HEK293 (cell line): ENCODE results near the gene SVOPL.

Source experiments
- CTCF ChIA-PET: fragments of 350-600 bp; formaldehyde crosslinking; extraction: SDS; loops from one replicate; lab custom pipeline; 2021; ENCODE audit warnings: antibody characterized with exemption; lab: Yijun Ruan, JAX
- POLR2A ChIA-PET: fragments of 300-600 bp; formaldehyde crosslinking; extraction: SDS; loops from one replicate; lab custom pipeline; 2020; ENCODE audit warnings: antibody characterized with exemption, inconsistent platforms; lab: Yijun Ruan, JAX
- H3K27ac ChIP-seq: fragments of 200-500 bp; sonication (Bioruptor generic); 2 replicates; pipeline ENCODE4 v1.5.1; 2014; ENCODE audit warnings: low read depth, low read length, control low read depth, inconsistent platforms; ENCODE audit errors: extremely low read depth
- H3K36me3 ChIP-seq, 2 experiments: fragments of 200-500 bp in 1 of 2; sonication (Bioruptor generic) in 1 of 2; 1 replicate in 1 of 2; 2 replicates in 1 of 2; pipeline ENCODE4 v1.5.1; 2014 to 2017; ENCODE audit warnings: inconsistent platforms in 2 of 2, low read length in 2 of 2; ENCODE audit not compliant: control insufficient read depth in 2 of 2, insufficient read depth in 1 of 2
- H3K4me1 ChIP-seq: fragments of 200-500 bp; sonication (Bioruptor generic); 2 replicates; pipeline ENCODE4 v1.5.1; 2014; ENCODE audit warnings: mild to moderate bottlenecking, low read length, inconsistent platforms; ENCODE audit not compliant: control insufficient read depth, insufficient read depth
- H3K4me3 ChIP-seq: 2 replicates; pipeline ENCODE4 v1.5.1; 2011; ENCODE audit warnings: low read depth, mild to moderate bottlenecking, control low read depth, low read length, moderate library complexity
- H3K9me3 ChIP-seq: fragments of 200-500 bp; sonication (Bioruptor generic); 2 replicates; pipeline ENCODE4 v1.5.1; 2014; ENCODE audit warnings: low read depth, low read length, inconsistent platforms; ENCODE audit not compliant: control insufficient read depth, insufficient read depth
- GLIS1 ChIP-seq: fragments of 450-650 bp; formaldehyde crosslinking; IDR thresholded peaks from 2 replicates; pipeline ENCODE4 v1.5.1; 2016; ENCODE audit warnings: missing biosample characterization, missing genetic modification characterization
- KLF8 ChIP-seq: fragments of 450-650 bp; formaldehyde crosslinking; IDR thresholded peaks from 2 replicates; pipeline ENCODE4 v1.5.1; 2016; ENCODE audit warnings: missing biosample characterization, missing genetic modification characterization
- KLF9 ChIP-seq: fragments of 450-650 bp; formaldehyde crosslinking; IDR thresholded peaks from 2 replicates; pipeline ENCODE4 v1.5.1; 2016; ENCODE audit warnings: missing biosample characterization, missing genetic modification characterization, low read depth
- PRDM1 ChIP-seq: fragments of 450-650 bp; formaldehyde crosslinking; IDR thresholded peaks from 2 replicates; pipeline ENCODE4; 2016; ENCODE audit warnings: missing biosample characterization, missing genetic modification characterization
- REPIN1 ChIP-seq: fragments of 450-650 bp; formaldehyde crosslinking; IDR thresholded peaks from 2 replicates; pipeline ENCODE4 v1.5.1; 2017; ENCODE audit warnings: missing biosample characterization, missing genetic modification characterization, low read depth
- ZBTB11 ChIP-seq: fragments of 450-650 bp; formaldehyde crosslinking; conservative IDR thresholded peaks from 2 replicates; pipeline ENCODE4 v1.5.1; 2016; ENCODE audit warnings: low read depth, missing biosample characterization, missing genetic modification characterization
- ZBTB21 ChIP-seq: fragments of 450-650 bp; formaldehyde crosslinking; IDR thresholded peaks from 2 replicates; pipeline ENCODE4 v1.5.1; 2017; ENCODE audit warnings: missing biosample characterization, missing genetic modification characterization
- ZFP3 ChIP-seq: fragments of 450-650 bp; formaldehyde crosslinking; IDR thresholded peaks from 2 replicates; pipeline ENCODE4 v1.5.1; 2016; ENCODE audit warnings: low read depth, missing biosample characterization, missing genetic modification characterization
- ZNF302 ChIP-seq: fragments of 450-650 bp; formaldehyde crosslinking; IDR thresholded peaks from 2 replicates; pipeline ENCODE4 v1.5.1; 2016; ENCODE audit warnings: missing biosample characterization, missing genetic modification characterization, low read depth
- ZNF391 ChIP-seq: fragments of 450-650 bp; formaldehyde crosslinking; IDR thresholded peaks from 2 replicates; pipeline ENCODE4 v1.5.1; 2016; ENCODE audit warnings: low read depth, missing biosample characterization, missing genetic modification characterization, borderline replicate concordance
- ZNF433 ChIP-seq: fragments of 450-650 bp; formaldehyde crosslinking; IDR thresholded peaks from 2 replicates; pipeline ENCODE4 v1.5.1; 2016; ENCODE audit warnings: missing biosample characterization, missing genetic modification characterization, low read depth
- ZNF585B ChIP-seq: fragments of 450-650 bp; formaldehyde crosslinking; IDR thresholded peaks from 2 replicates; pipeline ENCODE4 v1.5.1; 2016; ENCODE audit warnings: missing biosample characterization, missing genetic modification characterization
- ZNF624 ChIP-seq: fragments of 450-650 bp; formaldehyde crosslinking; IDR thresholded peaks from 2 replicates; pipeline ENCODE4 v1.5.1; 2017; ENCODE audit warnings: missing biosample characterization, missing genetic modification characterization
- ZNF626 ChIP-seq: fragments of 450-650 bp; sonication (Bioruptor Pico); formaldehyde crosslinking; IDR thresholded peaks from 2 replicates; pipeline ENCODE4 v1.5.1; 2018; ENCODE audit warnings: missing biosample characterization, missing genetic modification characterization, inconsistent platforms
- ZNF670 ChIP-seq: fragments of 450-650 bp; formaldehyde crosslinking; IDR thresholded peaks from 2 replicates; pipeline ENCODE4 v1.5.1; 2016; ENCODE audit warnings: missing biosample characterization, missing genetic modification characterization, low read depth
- ZNF747 ChIP-seq: fragments of 450-650 bp; formaldehyde crosslinking; IDR thresholded peaks from 2 replicates; pipeline ENCODE4 v1.5.1; 2016; ENCODE audit warnings: missing biosample characterization, missing genetic modification characterization
- ZSCAN5A ChIP-seq: fragments of 450-650 bp; formaldehyde crosslinking; IDR thresholded peaks from 2 replicates; pipeline ENCODE4 v1.5.1; 2016; ENCODE audit warnings: missing biosample characterization, missing genetic modification characterization
- TF ChIP-seq, protein P1 (sequence below): fragments of 450-650 bp; formaldehyde crosslinking; IDR thresholded peaks from 2 replicates; pipeline ENCODE4 v1.5.1; 2016; ENCODE audit warnings: missing biosample characterization, missing genetic modification characterization, borderline replicate concordance
- TF ChIP-seq, protein P2 (sequence below): fragments of 450-650 bp; formaldehyde crosslinking; IDR thresholded peaks from 2 replicates; pipeline ENCODE4 v1.5.1; 2016; ENCODE audit warnings: missing biosample characterization, missing genetic modification characterization
- TF ChIP-seq, protein P3 (sequence below): fragments of 450-650 bp; formaldehyde crosslinking; IDR thresholded peaks from 2 replicates; pipeline ENCODE4 v1.5.1; 2017; ENCODE audit warnings: missing biosample characterization, missing genetic modification characterization

Gene SVOPL

DNA sequence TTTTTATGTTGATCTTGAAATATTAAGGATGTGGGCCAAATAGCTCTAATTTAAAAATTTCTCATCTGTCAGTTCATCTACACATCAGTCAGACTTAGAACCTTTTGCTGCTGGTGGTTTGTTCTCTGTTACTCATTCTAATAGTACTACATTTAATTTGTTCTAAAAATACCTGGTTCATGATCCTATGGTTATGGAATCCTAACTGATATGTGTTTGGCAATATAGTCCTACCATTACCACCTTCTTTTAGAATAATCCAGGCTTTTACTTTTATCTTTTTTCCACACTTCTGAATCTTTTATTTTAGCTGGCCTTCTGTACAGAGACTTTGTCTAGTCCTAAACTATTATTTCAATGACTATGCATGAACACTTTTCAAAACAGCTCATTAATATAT lies 116.9 kb downstream of the SVOPL start:
- TF ChIP-seq ZNF391, result no peak
- TF ChIP-seq GLIS1 (tag by site-specific recombination), result no peak
- no peak for TF ChIP-seq ZNF747 (tag by site-specific recombination)
- TF ChIP-seq REPIN1 (tag by site-specific recombination), result no peak
- TF ChIP-seq, protein P1, sequence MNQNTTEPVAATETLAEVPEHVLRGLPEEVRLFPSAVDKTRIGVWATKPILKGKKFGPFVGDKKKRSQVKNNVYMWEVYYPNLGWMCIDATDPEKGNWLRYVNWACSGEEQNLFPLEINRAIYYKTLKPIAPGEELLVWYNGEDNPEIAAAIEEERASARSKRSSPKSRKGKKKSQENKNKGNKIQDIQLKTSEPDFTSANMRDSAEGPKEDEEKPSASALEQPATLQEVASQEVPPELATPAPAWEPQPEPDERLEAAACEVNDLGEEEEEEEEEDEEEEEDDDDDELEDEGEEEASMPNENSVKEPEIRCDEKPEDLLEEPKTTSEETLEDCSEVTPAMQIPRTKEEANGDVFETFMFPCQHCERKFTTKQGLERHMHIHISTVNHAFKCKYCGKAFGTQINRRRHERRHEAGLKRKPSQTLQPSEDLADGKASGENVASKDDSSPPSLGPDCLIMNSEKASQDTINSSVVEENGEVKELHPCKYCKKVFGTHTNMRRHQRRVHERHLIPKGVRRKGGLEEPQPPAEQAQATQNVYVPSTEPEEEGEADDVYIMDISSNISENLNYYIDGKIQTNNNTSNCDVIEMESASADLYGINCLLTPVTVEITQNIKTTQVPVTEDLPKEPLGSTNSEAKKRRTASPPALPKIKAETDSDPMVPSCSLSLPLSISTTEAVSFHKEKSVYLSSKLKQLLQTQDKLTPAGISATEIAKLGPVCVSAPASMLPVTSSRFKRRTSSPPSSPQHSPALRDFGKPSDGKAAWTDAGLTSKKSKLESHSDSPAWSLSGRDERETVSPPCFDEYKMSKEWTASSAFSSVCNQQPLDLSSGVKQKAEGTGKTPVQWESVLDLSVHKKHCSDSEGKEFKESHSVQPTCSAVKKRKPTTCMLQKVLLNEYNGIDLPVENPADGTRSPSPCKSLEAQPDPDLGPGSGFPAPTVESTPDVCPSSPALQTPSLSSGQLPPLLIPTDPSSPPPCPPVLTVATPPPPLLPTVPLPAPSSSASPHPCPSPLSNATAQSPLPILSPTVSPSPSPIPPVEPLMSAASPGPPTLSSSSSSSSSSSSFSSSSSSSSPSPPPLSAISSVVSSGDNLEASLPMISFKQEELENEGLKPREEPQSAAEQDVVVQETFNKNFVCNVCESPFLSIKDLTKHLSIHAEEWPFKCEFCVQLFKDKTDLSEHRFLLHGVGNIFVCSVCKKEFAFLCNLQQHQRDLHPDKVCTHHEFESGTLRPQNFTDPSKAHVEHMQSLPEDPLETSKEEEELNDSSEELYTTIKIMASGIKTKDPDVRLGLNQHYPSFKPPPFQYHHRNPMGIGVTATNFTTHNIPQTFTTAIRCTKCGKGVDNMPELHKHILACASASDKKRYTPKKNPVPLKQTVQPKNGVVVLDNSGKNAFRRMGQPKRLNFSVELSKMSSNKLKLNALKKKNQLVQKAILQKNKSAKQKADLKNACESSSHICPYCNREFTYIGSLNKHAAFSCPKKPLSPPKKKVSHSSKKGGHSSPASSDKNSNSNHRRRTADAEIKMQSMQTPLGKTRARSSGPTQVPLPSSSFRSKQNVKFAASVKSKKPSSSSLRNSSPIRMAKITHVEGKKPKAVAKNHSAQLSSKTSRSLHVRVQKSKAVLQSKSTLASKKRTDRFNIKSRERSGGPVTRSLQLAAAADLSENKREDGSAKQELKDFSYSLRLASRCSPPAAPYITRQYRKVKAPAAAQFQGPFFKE (tag by site-specific recombination), result no peak
- TF ChIP-seq ZSCAN5A (tag by site-specific recombination), result no peak
- no peak for TF ChIP-seq KLF8
- CTCF ChIA-PET, result interaction anchor here (1.3 kb wide), 1 partner anchor 155 kb away, joined by 3 read pairs; no protein-coding TSS in a partner anchor
- Histone ChIP-seq H3K36me3 (peaks cover 13 to 78% of the 10 kb centered on the region in 2 experiments), H3K4me3 (no peak overlapping the region), H3K4me1 (no peaks in the 10 kb centered on the region), H3K9me3 (no peaks in the 10 kb centered on the region), H3K27ac (no peak overlapping the region)
- POLR2A ChIA-PET, result interaction anchor here (0.6 kb wide), 1 partner anchor 132 kb away, joined by 3 read pairs; no protein-coding TSS in a partner anchor

DNA sequence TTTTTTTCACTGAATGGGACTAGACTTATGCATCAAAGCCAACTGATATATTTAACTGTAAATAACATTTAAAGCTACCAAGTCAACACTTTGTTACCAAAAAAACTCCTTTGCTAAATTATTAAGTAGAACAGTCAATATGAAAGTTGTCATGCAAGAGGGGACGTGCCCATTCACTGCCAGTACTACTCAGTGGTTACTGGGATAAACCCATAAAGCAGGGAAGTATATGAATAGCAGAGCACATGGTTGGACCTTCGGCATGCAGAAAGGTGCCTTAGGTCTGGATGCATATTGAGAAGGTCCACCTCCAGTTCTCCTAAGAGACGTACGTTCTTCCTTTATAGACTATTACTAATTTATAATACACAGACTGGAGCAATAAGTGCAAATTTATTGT lies 120.1 kb downstream of the SVOPL start:
- no peaks in the 10 kb centered on the region for H3K4me1 ChIP-seq
- peaks cover 16 to 86% of the 10 kb centered on the region in 2 experiments; a peak in 2 of 3 replicates for H3K36me3 ChIP-seq
- ChIA-PET CTCF (interaction anchor here (0.7 kb wide), 1 partner anchor 194 kb away, joined by 3 read pairs; no protein-coding TSS in a partner anchor), POLR2A (no interaction called here)
- no peak overlapping the region for H3K27ac ChIP-seq
- H3K9me3 ChIP-seq, result no peaks in the 10 kb centered on the region
- no peak overlapping the region for H3K4me3 ChIP-seq
- TF ChIP-seq ZBTB11 (tag by site-specific recombination) (no peak), ZNF626 (no peak), ZNF670 (tag by site-specific recombination) (no peak), ZNF433 (tag by site-specific recombination) (no peak), ZNF624 (no peak), ZBTB21 (tag by site-specific recombination) (no peak), PRDM1 (no peak), ZNF585B (tag by site-specific recombination) (no peak), ZNF302 (tag by site-specific recombination) (no peak), KLF9 (no peak), ZFP3 (no peak)
- TF ChIP-seq, protein P2, sequence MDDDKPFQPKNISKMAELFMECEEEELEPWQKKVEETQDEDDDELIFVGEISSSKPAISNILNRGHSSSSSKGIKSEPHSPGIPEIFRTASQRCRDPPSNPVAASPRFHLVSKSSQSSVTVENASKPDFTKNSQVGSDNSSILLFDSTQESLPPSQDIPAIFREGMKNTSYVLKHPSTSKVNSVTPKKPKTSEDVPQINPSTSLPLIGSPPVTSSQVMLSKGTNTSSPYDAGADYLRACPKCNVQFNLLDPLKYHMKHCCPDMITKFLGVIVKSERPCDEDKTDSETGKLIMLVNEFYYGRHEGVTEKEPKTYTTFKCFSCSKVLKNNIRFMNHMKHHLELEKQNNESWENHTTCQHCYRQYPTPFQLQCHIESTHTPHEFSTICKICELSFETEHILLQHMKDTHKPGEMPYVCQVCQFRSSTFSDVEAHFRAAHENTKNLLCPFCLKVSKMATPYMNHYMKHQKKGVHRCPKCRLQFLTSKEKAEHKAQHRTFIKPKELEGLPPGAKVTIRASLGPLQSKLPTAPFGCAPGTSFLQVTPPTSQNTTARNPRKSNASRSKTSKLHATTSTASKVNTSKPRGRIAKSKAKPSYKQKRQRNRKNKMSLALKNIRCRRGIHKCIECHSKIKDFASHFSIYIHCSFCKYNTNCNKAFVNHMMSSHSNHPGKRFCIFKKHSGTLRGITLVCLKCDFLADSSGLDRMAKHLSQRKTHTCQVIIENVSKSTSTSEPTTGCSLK, result no peak
- TF ChIP-seq, protein P3, sequence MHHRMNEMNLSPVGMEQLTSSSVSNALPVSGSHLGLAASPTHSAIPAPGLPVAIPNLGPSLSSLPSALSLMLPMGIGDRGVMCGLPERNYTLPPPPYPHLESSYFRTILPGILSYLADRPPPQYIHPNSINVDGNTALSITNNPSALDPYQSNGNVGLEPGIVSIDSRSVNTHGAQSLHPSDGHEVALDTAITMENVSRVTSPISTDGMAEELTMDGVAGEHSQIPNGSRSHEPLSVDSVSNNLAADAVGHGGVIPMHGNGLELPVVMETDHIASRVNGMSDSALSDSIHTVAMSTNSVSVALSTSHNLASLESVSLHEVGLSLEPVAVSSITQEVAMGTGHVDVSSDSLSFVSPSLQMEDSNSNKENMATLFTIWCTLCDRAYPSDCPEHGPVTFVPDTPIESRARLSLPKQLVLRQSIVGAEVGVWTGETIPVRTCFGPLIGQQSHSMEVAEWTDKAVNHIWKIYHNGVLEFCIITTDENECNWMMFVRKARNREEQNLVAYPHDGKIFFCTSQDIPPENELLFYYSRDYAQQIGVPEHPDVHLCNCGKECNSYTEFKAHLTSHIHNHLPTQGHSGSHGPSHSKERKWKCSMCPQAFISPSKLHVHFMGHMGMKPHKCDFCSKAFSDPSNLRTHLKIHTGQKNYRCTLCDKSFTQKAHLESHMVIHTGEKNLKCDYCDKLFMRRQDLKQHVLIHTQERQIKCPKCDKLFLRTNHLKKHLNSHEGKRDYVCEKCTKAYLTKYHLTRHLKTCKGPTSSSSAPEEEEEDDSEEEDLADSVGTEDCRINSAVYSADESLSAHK (tag by site-specific recombination), result no peak
